GM18873 (cell line): ENCODE measurements around the gene R3HDM2.
"Not testable (repeated sequence)": the region's sequence is repeated elsewhere in the genome, so short reads cannot be mapped to it uniquely, and the experiment has no call there.

ENCODE experiments used
- ATAC-seq: cut with Tn5 transposase; IDR thresholded peaks from one replicate; pipeline ENCODE4 v1.9.1; 2021; ENCODE audit warnings: mild to moderate bottlenecking, moderate library complexity, moderate number of reproducible peaks; ENCODE audit not compliant: unreplicated experiment, low FRiP score

R3HDM2 gene

GRCh38 chr12:57430112-57430930, 522 bp downstream of the R3HDM2 start:
- ATAC-seq = peak; percentile 10

GRCh38 chr12:57429473-57430111, 1.3 kb downstream of the R3HDM2 start:
- no peak for ATAC-seq

DNA sequence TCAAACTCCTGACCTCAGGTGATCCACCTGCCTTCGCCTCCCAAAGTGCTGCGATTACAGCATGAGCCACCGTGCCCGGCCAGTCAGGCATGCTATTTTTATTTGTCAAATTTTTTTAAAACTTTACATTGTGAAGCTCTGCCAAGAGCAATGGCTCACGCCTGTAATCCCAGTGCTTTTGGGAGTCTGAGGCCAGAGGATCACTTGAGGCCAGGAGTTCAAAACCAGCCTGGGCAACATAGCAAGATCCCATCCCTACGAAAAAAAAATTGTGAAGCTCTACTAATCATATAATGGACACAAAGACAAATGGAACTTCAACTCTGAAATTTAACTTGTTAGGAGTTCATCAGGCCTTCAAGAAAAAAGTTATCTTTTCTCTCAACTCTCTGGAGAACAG, 1.9 kb downstream of the R3HDM2 start:
- ATAC-seq = no peak

GRCh38 chr12:57426948-57427347, 3.9 kb downstream of the R3HDM2 start:
- ATAC-seq = not testable (repeated sequence)

DNA sequence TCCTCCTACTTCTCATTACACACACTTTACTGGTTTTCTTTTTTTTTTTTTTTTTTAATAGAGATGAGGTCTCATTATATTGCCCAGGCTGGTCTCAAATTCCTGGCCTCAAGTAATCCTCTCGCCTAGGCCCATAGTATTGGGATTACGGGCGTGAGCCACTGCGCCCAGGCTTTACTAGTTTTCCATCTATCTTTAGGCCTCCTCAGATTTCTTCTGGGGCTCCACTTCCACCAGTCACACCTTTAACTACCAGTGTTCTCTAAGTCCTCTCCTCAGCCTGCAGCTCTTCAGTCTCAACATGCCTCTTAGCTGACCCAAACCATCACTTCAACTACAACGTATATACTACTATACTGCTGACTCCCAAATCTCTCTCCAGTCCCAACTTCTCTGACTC, 10.4 kb downstream of the R3HDM2 start:
- no peak for ATAC-seq

DNA sequence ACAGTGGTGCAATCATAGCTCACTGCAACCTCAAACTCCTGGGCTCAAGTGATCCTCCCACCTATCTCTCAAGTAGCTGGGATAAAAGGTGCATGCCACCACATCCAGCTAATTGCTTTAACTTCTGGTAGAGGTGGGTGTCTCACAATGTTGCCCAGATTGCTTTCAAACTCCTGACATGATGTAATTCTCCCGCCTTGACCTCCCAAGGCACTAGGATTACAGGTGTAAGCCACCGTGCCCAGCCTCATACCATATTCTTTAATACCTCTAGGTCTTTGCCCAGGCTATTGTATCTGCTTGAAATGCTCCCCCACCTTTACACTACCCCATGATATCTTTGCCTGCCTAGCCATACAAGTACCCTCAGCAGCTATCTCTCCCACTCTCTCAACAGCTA, 11.3 kb downstream of the R3HDM2 start:
- ATAC-seq = no peak

GRCh38 chr12:57418255-57418654, 12.6 kb downstream of the R3HDM2 start:
- no peak for ATAC-seq

DNA sequence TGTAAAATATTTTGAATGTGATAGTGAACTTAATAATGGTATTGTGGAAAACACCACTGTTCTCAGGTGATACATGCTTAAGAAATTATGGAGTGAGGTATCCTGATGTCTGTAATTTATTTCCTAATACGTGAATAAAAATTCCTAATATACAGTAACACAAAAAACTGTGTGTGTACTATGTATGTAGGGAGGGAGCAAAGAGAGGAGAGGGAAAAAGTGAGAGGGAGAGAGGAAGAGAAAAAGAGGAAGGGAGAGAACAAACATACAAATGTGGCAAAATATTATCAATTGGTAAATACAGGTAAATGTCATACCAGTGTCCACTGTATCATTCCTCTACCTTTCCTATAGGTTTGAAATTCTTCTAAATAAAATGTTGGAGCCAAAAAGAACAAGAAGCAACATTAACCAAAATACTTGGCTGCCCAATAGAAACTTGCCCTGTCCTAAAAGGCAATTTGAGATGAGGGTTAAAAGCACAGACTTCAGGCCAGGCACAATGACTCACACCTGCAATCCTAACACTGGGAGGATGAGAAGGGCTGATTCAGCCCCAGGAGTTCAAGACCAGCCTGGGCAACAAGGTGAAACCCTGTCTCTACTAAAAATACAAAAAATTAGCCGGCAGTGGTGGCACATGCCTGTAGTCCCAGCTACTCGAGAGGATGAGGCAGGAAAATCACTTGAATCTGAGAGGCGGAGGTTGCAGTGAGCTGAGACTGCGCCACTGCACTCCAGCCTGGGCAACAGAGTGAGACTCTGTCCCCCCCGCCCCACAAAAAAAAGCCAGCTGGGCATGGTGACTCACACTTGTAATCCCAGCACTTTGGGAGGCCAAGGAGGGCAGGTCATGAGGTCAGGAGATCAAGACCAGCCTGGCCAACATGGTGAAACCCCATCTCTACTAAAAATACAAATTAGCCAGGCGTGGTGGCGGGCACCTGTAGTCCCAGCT, 14.5 kb downstream of the R3HDM2 start:
- ATAC-seq = no peak

DNA sequence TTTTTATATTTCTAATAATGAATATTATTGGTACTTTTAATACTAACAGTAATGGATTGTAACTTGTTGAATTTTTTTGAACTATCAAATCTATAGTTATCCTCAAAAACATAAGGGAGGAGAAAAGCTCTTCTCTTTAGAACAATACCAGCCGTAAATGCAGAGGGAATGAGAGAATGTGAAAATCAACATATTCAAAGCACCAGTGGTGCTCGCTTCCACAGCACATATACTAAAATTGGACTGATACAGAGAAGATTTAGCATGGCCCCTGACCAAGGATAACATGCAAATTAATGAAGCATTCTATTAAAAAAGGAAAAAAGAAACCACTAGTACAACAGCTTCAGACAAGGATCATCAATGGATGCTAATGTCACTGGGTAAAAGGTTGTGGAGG, 15.8 kb downstream of the R3HDM2 start:
- no peak for ATAC-seq

GRCh38 chr12:57414160-57414559, 16.7 kb downstream of the R3HDM2 start:
- not testable (repeated sequence) for ATAC-seq

DNA sequence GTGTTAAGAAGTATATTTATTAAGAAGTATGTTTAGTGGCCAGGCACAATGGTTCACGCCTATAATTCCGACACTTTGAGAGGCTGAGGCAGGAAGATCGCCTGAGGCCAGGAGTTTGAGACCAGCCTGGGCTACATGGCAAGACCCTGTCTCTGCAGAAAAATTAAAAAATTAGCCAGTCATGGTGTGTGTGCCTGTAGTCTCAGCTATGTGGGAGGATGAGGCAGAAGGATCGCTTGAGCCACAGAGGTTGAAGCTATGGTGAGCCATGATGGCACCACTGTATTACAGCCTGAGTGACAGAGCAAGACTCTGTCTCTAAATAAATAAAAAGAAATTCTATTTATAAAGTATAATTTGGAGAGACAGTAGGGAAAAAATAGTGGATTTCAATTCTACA, 20.3 kb downstream of the R3HDM2 start:
- ATAC-seq = no peak

- no peak for ATAC-seq
Measured at GRCh38 chr12:57404966-57405640, 25.7 kb downstream of the R3HDM2 start.

- ATAC-seq = not testable (repeated sequence)
Measured at GRCh38 chr12:57402156-57402555, 28.7 kb downstream of the R3HDM2 start.

DNA sequence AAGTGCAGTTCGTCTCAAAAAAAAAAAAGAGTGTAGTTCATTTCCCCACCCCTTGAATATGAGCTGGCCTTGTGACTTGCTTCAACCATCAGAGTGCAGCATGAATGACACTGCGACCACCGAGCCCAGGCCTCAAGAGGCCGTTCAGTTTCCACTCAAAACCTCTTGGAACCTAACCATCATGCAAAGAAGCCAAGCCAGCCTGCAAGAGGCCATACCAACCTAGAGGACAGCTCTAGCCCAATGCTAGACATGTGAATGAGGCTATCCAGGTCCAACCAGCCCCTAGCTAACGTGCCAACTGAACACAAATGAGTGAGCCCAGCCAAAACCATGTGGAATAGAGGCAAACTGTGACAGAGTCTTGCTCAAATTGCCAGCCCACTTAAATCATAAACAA, 29.7 kb downstream of the R3HDM2 start:
- no peak for ATAC-seq

GRCh38 chr12:57399718-57400463, 31.0 kb downstream of the R3HDM2 start:
- ATAC-seq = not testable (repeated sequence)

DNA sequence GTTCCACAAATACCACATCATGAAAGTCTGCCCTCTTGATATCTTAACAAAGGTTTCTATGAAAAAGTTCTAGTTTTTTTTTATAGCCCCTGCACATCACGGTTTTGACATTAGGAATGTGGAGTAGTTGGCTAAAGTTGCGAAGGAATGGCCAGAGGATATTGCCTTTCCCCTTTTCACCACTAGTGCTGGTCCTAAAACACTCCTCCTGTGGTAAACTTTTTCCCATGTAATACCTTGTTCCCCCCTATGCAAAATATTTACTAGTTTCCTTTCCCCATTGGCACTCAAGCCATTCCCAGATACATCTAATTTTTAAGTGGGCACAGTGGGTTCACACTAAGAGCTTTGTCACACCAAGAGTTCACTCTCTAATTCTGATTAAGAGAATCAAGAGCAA, 33.4 kb downstream of the R3HDM2 start:
- ATAC-seq = no peak

DNA sequence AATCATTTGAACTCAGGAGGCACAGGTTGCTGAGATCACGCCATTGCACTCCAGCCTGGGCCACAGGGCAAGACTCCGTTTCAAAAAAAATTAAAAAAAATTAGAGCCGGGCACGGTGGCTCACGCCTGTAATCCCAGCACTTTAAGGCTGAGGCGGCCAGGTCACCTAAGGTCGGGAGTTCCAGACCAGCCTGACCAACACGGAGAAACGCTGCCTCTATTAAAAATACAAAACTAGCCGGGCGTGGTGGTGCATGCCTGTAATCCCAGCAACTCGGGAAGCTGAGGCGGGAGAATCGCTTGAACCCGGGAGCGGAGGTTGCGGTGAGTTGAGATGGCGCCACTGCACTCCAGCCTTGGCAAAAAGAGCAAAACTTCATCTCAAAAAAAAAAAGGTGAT, 35.7 kb downstream of the R3HDM2 start:
- ATAC-seq = no peak

GRCh38 chr12:57390174-57390573, 40.7 kb downstream of the R3HDM2 start:
- ATAC-seq = no peak

GRCh38 chr12:57389033-57389432, 41.8 kb downstream of the R3HDM2 start:
- no peak for ATAC-seq

GRCh38 chr12:57388425-57388824, 42.4 kb downstream of the R3HDM2 start:
- ATAC-seq = no peak
